Muscle layer of colon (tissue), 2 donors: Measurements from ENCODE around the gene AKAP7.

Experiments
- H3K27ac ChIP-seq: one replicate; pipeline ENCODE4 v1.7.0; 2013; ENCODE audit warnings: low read depth, mild to moderate bottlenecking, low read length, moderate library complexity
- H3K27me3 ChIP-seq, 2 donors: one replicate each; pipeline ENCODE4 v1.7.0; 2013; ENCODE audit warnings: low read length in 2 of 2, mild to moderate bottlenecking in 2 of 2; ENCODE audit not compliant: insufficient read depth in 2 of 2, control insufficient read depth in 1 of 2
- H3K36me3 ChIP-seq: one replicate; pipeline ENCODE4 v1.7.0; 2013; ENCODE audit warnings: mild to moderate bottlenecking, low read length; ENCODE audit not compliant: insufficient read depth
- H3K4me1 ChIP-seq: one replicate; pipeline ENCODE4 v1.7.0; 2013; ENCODE audit warnings: mild to moderate bottlenecking, low read length; ENCODE audit not compliant: insufficient read depth
- H3K4me3 ChIP-seq, 2 donors: one replicate each; pipeline ENCODE4 v1.7.0; 2013; ENCODE audit warnings: low read length in 2 of 2, low read depth in 1 of 2, mild to moderate bottlenecking in 1 of 2, moderate library complexity in 1 of 2
- H3K9ac ChIP-seq: one replicate; pipeline ENCODE4 v1.7.0; 2013; ENCODE audit warnings: low read length
- H3K9me3 ChIP-seq: one replicate; pipeline ENCODE4 v1.7.0; 2013; ENCODE audit warnings: mild to moderate bottlenecking, low read length
- donor health status: abdominal sarcoma.
- donor health status: Adenocarcinoma of cecum.

Gene AKAP7

GRCh38 chr6:131226459-131227157, 91.3 kb downstream of the AKAP7 start:
- no peaks in the 10 kb centered on the region for H3K9me3 ChIP-seq
- no peak overlapping the region for H3K9ac ChIP-seq

GRCh38 chr6:131227158-131227543, 91.9 kb downstream of the AKAP7 start:
- no peaks in the 10 kb centered on the region for H3K36me3 ChIP-seq
- H3K4me1 ChIP-seq: no peaks in the 10 kb centered on the region
- H3K27ac ChIP-seq: no peak overlapping the region
- H3K4me3 ChIP-seq: no peak overlapping the region
- H3K9ac ChIP-seq: no peak overlapping the region
- H3K9me3 ChIP-seq: no peaks in the 10 kb centered on the region
- H3K27me3 ChIP-seq: no peaks in the 10 kb centered on the region

More at GRCh38 chr6:131226459-131227157, 91.3 kb downstream of the AKAP7 start:
- Histone ChIP-seq H3K4me1 (no peaks in the 10 kb centered on the region), H3K27me3 (no peaks in the 10 kb centered on the region), H3K4me3 (no peak overlapping the region), H3K27ac (no peak overlapping the region), H3K36me3 (peaks cover 2% of the 10 kb centered on the region)

GRCh38 chr6:131231103-131231502, 95.8 kb downstream of the AKAP7 start:
- Histone ChIP-seq H3K36me3 (no peaks in the 10 kb centered on the region), H3K27ac (no peak overlapping the region), H3K4me1 (no peaks in the 10 kb centered on the region), H3K9me3 (no peaks in the 10 kb centered on the region), H3K27me3 (no peaks in the 10 kb centered on the region), H3K4me3 (no peak overlapping the region), H3K9ac (no peak overlapping the region)

GRCh38 chr6:131231891-131232290, 96.6 kb downstream of the AKAP7 start:
- Histone ChIP-seq H3K4me1 (no peaks in the 10 kb centered on the region), H3K36me3 (no peaks in the 10 kb centered on the region), H3K27me3 (no peaks in the 10 kb centered on the region), H3K9ac (no peak overlapping the region), H3K4me3 (no peak overlapping the region), H3K9me3 (no peaks in the 10 kb centered on the region), H3K27ac (no peak overlapping the region)

- H3K27ac ChIP-seq: no peak overlapping the region
- no peak overlapping the region for H3K4me3 ChIP-seq
- H3K9ac ChIP-seq: no peak overlapping the region
- no peaks in the 10 kb centered on the region for H3K36me3 ChIP-seq
- no peaks in the 10 kb centered on the region for H3K27me3 ChIP-seq
- no peaks in the 10 kb centered on the region for H3K4me1 ChIP-seq
- no peaks in the 10 kb centered on the region for H3K9me3 ChIP-seq
These were observed 109.7 kb downstream of the AKAP7 start for GRCh38 chr6:131244942-131245341.

GRCh38 chr6:131250122-131250521, 114.9 kb downstream of the AKAP7 start:
- Histone ChIP-seq H3K27me3 (no peaks in the 10 kb centered on the region), H3K4me1 (peaks cover 8% of the 10 kb centered on the region), H3K9ac (no peak overlapping the region), H3K4me3 (peak overlapping the region; percentile 4 to 35), H3K36me3 (no peaks in the 10 kb centered on the region), H3K27ac (no peak overlapping the region), H3K9me3 (no peaks in the 10 kb centered on the region)

- H3K27ac ChIP-seq: no peak overlapping the region
These were observed 115.7 kb downstream of the AKAP7 start for GRCh38 chr6:131250936-131251335.

GRCh38 chr6:131251590-131252199, 116.4 kb downstream of the AKAP7 start:
- Histone ChIP-seq H3K4me3 (no peak overlapping the region), H3K27me3 (no peaks in the 10 kb centered on the region), H3K9me3 (no peaks in the 10 kb centered on the region), H3K9ac (no peak overlapping the region), H3K27ac (peak overlapping the region; percentile 24), H3K4me1 (peaks cover 8% of the 10 kb centered on the region), H3K36me3 (no peaks in the 10 kb centered on the region)

More at GRCh38 chr6:131250936-131251335, 115.7 kb downstream of the AKAP7 start:
- Histone ChIP-seq H3K9me3 (no peaks in the 10 kb centered on the region), H3K27me3 (no peaks in the 10 kb centered on the region), H3K9ac (no peak overlapping the region), H3K36me3 (no peaks in the 10 kb centered on the region), H3K4me1 (peaks cover 8% of the 10 kb centered on the region), H3K4me3 (no peak overlapping the region)

GRCh38 chr6:131255434-131255833, 120.2 kb downstream of the AKAP7 start:
- Histone ChIP-seq H3K4me3 (no peak overlapping the region), H3K27ac (no peak overlapping the region), H3K36me3 (no peaks in the 10 kb centered on the region), H3K27me3 (no peaks in the 10 kb centered on the region), H3K9ac (no peak overlapping the region), H3K4me1 (peaks cover 8% of the 10 kb centered on the region), H3K9me3 (no peaks in the 10 kb centered on the region)

GRCh38 chr6:131255911-131256310, 120.6 kb downstream of the AKAP7 start:
- Histone ChIP-seq H3K4me1 (peaks cover 4% of the 10 kb centered on the region), H3K4me3 (no peak overlapping the region)

GRCh38 chr6:131257104-131257503, 121.8 kb downstream of the AKAP7 start:
- Histone ChIP-seq H3K36me3 (no peaks in the 10 kb centered on the region), H3K27ac (no peak overlapping the region), H3K27me3 (no peaks in the 10 kb centered on the region), H3K9me3 (no peaks in the 10 kb centered on the region), H3K9ac (no peak overlapping the region), H3K4me1 (no peaks in the 10 kb centered on the region), H3K4me3 (no peak overlapping the region)

More at GRCh38 chr6:131255911-131256310, 120.6 kb downstream of the AKAP7 start:
- Histone ChIP-seq H3K27me3 (no peaks in the 10 kb centered on the region), H3K27ac (no peak overlapping the region), H3K36me3 (no peaks in the 10 kb centered on the region), H3K9me3 (no peaks in the 10 kb centered on the region), H3K9ac (no peak overlapping the region)
